GM19193 (cell line): ENCODE measurements around the gene MGAT5.

Experiments used
- POLR2A ChIP-seq: IDR thresholded peaks from 4 replicates; pipeline ENCODE4 v1.6.1; 2011; ENCODE audit not compliant: insufficient read depth, insufficient read length; ENCODE audit errors: extremely low read depth

MGAT5 gene

GRCh38 chr2:134447669-134448068, 193.8 kb downstream of the MGAT5 start:
- no peak for TF ChIP-seq POLR2A

GRCh38 chr2:134448650-134449049, 194.8 kb downstream of the MGAT5 start:
- no peak for TF ChIP-seq POLR2A

DNA sequence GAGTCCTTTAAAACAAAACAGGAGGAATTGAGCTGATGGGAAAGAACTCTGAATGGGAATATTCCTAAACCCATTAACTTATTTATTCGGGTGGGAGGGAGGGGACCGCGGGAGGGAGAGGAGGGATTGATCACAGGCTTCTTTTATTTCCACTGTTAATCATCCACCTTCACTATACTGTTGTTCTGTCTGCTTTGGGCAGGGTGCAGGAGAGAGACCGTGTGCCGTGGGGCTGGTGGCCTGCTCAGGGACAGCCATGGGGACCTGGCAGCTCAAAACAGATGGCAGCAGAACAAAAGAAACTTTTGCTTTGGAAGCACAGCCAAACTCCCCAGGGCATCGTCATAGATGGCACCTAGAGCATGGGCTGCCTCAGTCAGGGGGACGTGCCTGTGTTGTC, 195.3 kb downstream of the MGAT5 start:
- TF ChIP-seq POLR2A, result no peak

GRCh38 chr2:134449751-134450513, 196.1 kb downstream of the MGAT5 start:
- no peak for TF ChIP-seq POLR2A

- TF ChIP-seq POLR2A, result no peak
These were observed 197.4 kb downstream of the MGAT5 start for GRCh38 chr2:134451347-134451630.

DNA sequence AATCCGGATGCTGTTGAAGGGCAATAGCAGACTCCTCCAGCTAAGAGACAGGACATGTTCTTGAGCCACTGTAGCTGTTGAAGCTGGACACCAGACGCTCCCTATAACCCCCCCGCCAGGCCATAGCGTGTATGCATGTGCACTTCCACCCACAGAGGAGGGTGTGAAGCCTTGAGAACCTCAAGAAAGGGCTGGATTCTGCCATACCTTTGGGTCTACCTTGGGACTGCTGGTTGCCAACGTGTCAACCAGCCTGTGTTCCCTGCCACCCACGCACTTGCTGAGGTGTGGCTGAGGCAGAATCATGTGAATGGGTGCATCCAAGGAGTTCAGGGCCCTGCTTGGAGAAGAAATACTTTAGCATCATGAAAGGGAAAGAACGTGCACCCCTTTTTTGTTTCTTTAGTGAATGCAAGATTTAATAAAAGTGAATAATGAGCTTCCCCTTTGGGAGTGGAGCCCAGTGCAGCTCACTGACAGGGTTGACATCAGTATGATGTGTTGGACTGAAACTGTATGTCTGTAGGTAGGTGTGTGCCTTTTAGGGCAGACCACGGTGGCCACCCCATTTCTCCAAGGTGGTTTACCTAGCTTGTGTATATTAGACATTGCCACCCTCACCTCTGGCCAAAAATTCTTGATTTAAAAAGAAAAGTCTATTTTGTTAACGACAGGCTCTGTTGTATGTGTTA, 198.3 kb downstream of the MGAT5 start:
- TF ChIP-seq POLR2A, result no peak

- TF ChIP-seq POLR2A, result no peak
These were observed 199.6 kb downstream of the MGAT5 start for GRCh38 chr2:134453476-134453875.

- TF ChIP-seq POLR2A, result no peak
These were observed 200.1 kb downstream of the MGAT5 start for GRCh38 chr2:134453973-134454372.

- TF ChIP-seq POLR2A, result no peak
These were observed 200.6 kb downstream of the MGAT5 start for GRCh38 chr2:134454426-134454825.

DNA sequence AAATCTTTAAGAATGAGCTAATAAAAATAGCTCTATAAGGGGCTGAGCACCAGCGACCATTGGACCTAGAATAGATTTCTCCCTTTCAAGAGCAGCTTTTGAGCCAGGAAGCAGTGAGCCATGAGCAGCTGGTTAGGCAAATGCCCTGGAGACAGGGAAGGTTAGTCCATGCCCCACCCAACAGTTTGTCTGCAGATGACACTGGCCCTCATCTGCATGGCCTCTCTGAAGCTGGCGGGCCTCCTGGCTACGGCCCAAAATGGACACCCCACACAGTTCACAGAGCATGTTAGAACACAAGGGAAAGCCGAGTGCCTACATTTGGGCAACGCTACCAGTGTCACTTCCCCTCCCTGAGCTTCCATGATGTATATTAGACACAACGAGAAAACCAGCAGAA, 201.1 kb downstream of the MGAT5 start:
- no peak for TF ChIP-seq POLR2A

- no peak for TF ChIP-seq POLR2A
These were observed 201.6 kb downstream of the MGAT5 start for GRCh38 chr2:134455426-134455825.

DNA sequence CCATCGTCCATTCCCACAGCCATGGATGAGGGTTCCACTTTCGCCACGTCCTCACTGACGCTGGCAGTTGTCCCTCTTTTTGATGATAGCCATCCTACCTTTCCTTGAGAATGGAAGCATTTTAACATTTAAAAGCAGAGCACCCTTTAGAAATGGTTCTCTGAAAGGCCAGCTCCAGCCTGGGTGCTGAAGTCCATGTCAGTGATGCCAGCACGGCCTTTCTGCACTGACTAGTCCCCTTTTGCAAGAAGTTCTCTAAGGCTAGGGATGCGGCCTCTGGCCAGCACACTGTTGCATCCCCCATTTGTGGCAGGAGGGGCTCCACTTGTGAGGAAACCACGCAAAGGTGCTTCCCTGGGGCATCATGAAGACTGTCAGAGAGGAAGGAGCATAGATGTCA, 203.5 kb downstream of the MGAT5 start:
- no peak for TF ChIP-seq POLR2A

- no peak for TF ChIP-seq POLR2A
These were observed 204.0 kb downstream of the MGAT5 start for GRCh38 chr2:134457765-134458472.

- no peak for TF ChIP-seq POLR2A
These were observed 204.6 kb downstream of the MGAT5 start for GRCh38 chr2:134458473-134458853.

DNA sequence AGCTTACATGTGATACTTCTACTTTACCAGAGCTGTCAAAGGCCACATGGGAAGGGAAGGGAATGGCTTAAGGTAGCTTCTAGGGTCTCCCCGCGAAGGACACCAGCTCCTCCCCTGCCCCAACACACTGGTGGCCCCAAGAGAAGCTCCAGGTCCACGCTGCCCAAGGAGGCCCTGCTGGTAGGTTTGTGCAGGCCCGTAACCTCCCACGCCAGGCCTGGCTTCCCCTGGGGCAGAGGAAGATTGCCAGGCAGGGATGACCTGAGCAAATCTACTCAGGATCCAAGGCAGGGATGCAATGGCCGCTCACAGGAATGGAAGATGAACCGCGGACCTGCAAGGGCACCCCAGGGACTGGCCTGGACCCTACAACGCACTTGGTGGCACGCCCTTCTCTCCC, 205.1 kb downstream of the MGAT5 start:
- no peak for TF ChIP-seq POLR2A
